DOHH2 (cell line): Measurements from ENCODE around the gene GRIPAP1.

Source experiments
- H3F3A ChIP-seq: fragments of 200-600 bp; sonication (generic), shearing (Covaris generic); 2 replicates; pipeline ENCODE4 v1.6.0; 2016; ENCODE audit warnings: antibody characterized with exemption, mild to moderate bottlenecking; ENCODE audit not compliant: control insufficient read depth, insufficient read depth
- H3K27ac ChIP-seq: fragments of 200-600 bp; sonication (generic); 2 replicates; pipeline ENCODE4 v1.5.1; 2014; ENCODE audit warnings: low read depth, mild to moderate bottlenecking, low read length, moderate library complexity
- H3K27me3 ChIP-seq: fragments of 200-600 bp; sonication (generic); 2 replicates; pipeline ENCODE4 v1.6.1; 2014; ENCODE audit warnings: mild to moderate bottlenecking, low read length, mixed read lengths; ENCODE audit not compliant: control insufficient read depth
- H3K36me3 ChIP-seq: fragments of 200-600 bp; sonication (generic); 2 replicates; pipeline ENCODE4 v1.6.1; 2014; ENCODE audit warnings: mild to moderate bottlenecking, low read length, moderate library complexity, mixed read lengths; ENCODE audit not compliant: control insufficient read depth
- H3K4me1 ChIP-seq: fragments of 200-600 bp; sonication (generic); 2 replicates; pipeline ENCODE4 v1.6.1; 2014; ENCODE audit warnings: mild to moderate bottlenecking, low read length, mixed read lengths; ENCODE audit not compliant: control insufficient read depth
- H3K4me2 ChIP-seq: fragments of 200-600 bp; sonication (generic); 2 replicates; pipeline ENCODE4 v1.6.0; 2014; ENCODE audit warnings: mild to moderate bottlenecking, low read length, moderate library complexity
- H3K4me3 ChIP-seq: fragments of 200-600 bp; sonication (generic); 2 replicates; pipeline ENCODE4 v1.5.1; 2014; ENCODE audit warnings: mild to moderate bottlenecking, low read length, mixed read lengths
- H3K79me2 ChIP-seq: fragments of 200-600 bp; sonication (generic); 2 replicates; pipeline ENCODE4 v1.6.1; 2014; ENCODE audit warnings: mild to moderate bottlenecking, low read length, mixed read lengths; ENCODE audit not compliant: control insufficient read depth
- H3K9me2 ChIP-seq: fragments of 200-600 bp; sonication (generic); replicated peaks from 2 replicates; pipeline ENCODE4 v1.6.1; 2014; ENCODE audit warnings: mild to moderate bottlenecking, low read length, mixed read lengths; ENCODE audit not compliant: control insufficient read depth
- H3K9me3 ChIP-seq: fragments of 200-600 bp; sonication (generic); 2 replicates; pipeline ENCODE4 v1.6.1; 2014; ENCODE audit warnings: antibody characterized with exemption, low read length, mixed read lengths; ENCODE audit not compliant: control insufficient read depth, insufficient read depth
- H4K20me1 ChIP-seq: fragments of 200-600 bp; sonication (generic); 2 replicates; pipeline ENCODE4 v1.6.0; 2014; ENCODE audit warnings: low read depth, mild to moderate bottlenecking, antibody characterized with exemption, low read length, moderate library complexity; ENCODE audit not compliant: control insufficient read depth, insufficient read depth
- CTCF ChIP-seq: fragments of 200-600 bp; sonication (generic); IDR thresholded peaks from one replicate; pipeline ENCODE4 v1.5.1; 2014; ENCODE audit warnings: antibody characterized with exemption, mild to moderate bottlenecking, low read depth, low read length; ENCODE audit not compliant: poor library complexity, severe bottlenecking
- EZH2phosphoT487 ChIP-seq: fragments of 200-600 bp; sonication (generic); IDR thresholded peaks from 2 replicates; pipeline ENCODE4 v1.6.1; 2017; ENCODE audit warnings: borderline replicate concordance, mild to moderate bottlenecking, antibody characterized with exemption, low read length, moderate library complexity, mixed read lengths

Gene GRIPAP1

GRCh38 chrX:48933757-48934156 is 68.3 kb downstream of the GRIPAP1 start:
- Histone ChIP-seq H4K20me1 (no peaks in the 10 kb centered on the region), H3K4me1 (peaks cover 52% of the 10 kb centered on the region), H3K4me3 (no peak overlapping the region), H3K79me2 (peaks cover 37% of the 10 kb centered on the region), H3K4me2 (no peak overlapping the region), H3K9me3 (no peaks in the 10 kb centered on the region), H3K27me3 (no peaks in the 10 kb centered on the region), H3K36me3 (peaks cover 48% of the 10 kb centered on the region), H3F3A (peaks cover 3% of the 10 kb centered on the region; the same call in 1 of the 2 replicates), H3K9me2 (no peaks in the 10 kb centered on the region), H3K27ac (peak overlapping the region; percentile 30)
- TF ChIP-seq CTCF (no peak), EZH2phosphoT487 (no peak)

- Histone ChIP-seq H3K79me2 (peaks cover 9% of the 10 kb centered on the region; the same call in 1 of the 2 replicates), H3K4me1 (peaks cover 15% of the 10 kb centered on the region), H3K9me2 (no peaks in the 10 kb centered on the region), H3K4me3 (no peak overlapping the region), H3F3A (no peaks in the 10 kb centered on the region), H4K20me1 (no peaks in the 10 kb centered on the region), H3K9me3 (no peaks in the 10 kb centered on the region), H3K36me3 (peaks cover 28% of the 10 kb centered on the region), H3K27me3 (no peaks in the 10 kb centered on the region), H3K4me2 (peak overlapping the region; percentile 39), H3K27ac (no peak overlapping the region)
- TF ChIP-seq EZH2phosphoT487 (no peak), CTCF (no peak)
Observed at GRCh38 chrX:48927736-48928382, 74.2 kb downstream of the GRIPAP1 start.

- Histone ChIP-seq H3K9me2 (no peaks in the 10 kb centered on the region), H3K4me2 (no peak overlapping the region), H4K20me1 (no peaks in the 10 kb centered on the region), H3K79me2 (peaks cover 9% of the 10 kb centered on the region; the same call in 1 of the 2 replicates), H3K36me3 (peaks cover 26% of the 10 kb centered on the region), H3K27ac (no peak overlapping the region), H3K9me3 (no peaks in the 10 kb centered on the region), H3K4me3 (no peak overlapping the region), H3F3A (no peaks in the 10 kb centered on the region), H3K27me3 (no peaks in the 10 kb centered on the region), H3K4me1 (peaks cover 15% of the 10 kb centered on the region)
- no peak for TF ChIP-seq EZH2phosphoT487
Observed at GRCh38 chrX:48927123-48927522, 74.9 kb downstream of the GRIPAP1 start.

GRCh38 chrX:48924270-48924669 is 77.8 kb downstream of the GRIPAP1 start:
- no peaks in the 10 kb centered on the region for H3K9me3 ChIP-seq
- peaks cover 10% of the 10 kb centered on the region for H3F3A ChIP-seq
- no peaks in the 10 kb centered on the region for H4K20me1 ChIP-seq
- H3K4me2 ChIP-seq: no peak overlapping the region
- H3K79me2 ChIP-seq: peaks cover 9% of the 10 kb centered on the region; the same call in 1 of the 2 replicates
- no peak overlapping the region for H3K27ac ChIP-seq
- H3K36me3 ChIP-seq: peaks cover 26% of the 10 kb centered on the region
- H3K9me2 ChIP-seq: no peaks in the 10 kb centered on the region
- H3K4me3 ChIP-seq: no peak overlapping the region
- TF ChIP-seq EZH2phosphoT487: no peak
- no peak for TF ChIP-seq CTCF
- peaks cover 32% of the 10 kb centered on the region for H3K4me1 ChIP-seq
- no peaks in the 10 kb centered on the region for H3K27me3 ChIP-seq
